Uterus (tissue), 2 donors: Measurements from ENCODE around the gene SPR.

ENCODE experiments used
- CTCF ChIP-seq, 4 experiments: fragments of 200-600 bp in 2 of 4; fragments of 450-650 bp in 2 of 4; sonication (generic) in 2 of 4; IDR thresholded peaks; one replicate each; pipeline ENCODE4 v1.5.1; 2016 to 2019; ENCODE audit warnings: antibody characterized with exemption in 4 of 4, mild to moderate bottlenecking in 2 of 4, moderate library complexity in 1 of 4
- POLR2A ChIP-seq, 2 donors: fragments of 450-650 bp; IDR thresholded peaks; one replicate each; pipeline ENCODE4 v1.6.1; 2016; ENCODE audit warnings: antibody characterized with exemption in 2 of 2, mild to moderate bottlenecking in 1 of 2, moderate library complexity in 1 of 2

GRCh38 chr2:72932805-72933204 is 45.6 kb downstream of the SPR start:
- TF ChIP-seq CTCF (IDR thresholded peaks at IDR 0.05) (no peak), POLR2A (IDR thresholded peaks at IDR 0.05) (no peak)
